Fibroblast of lung (primary cell): Measurements from ENCODE around the gene SYT7. TPM values are rescaled to one million over a fixed set of nuclear protein-coding genes. Genes with fewer than 3 reads are reported as not detected.

Experiments
- DNase-seq, 2 donors: peaks; one replicate each; pipeline versions ENCODE4 v3.0.0 to v3.0.0-alpha.2; 2010; ENCODE audit warnings: low read depth in 2 of 2
- H2AFZ ChIP-seq: 2 replicates; pipeline ENCODE4 v1.5.1; 2012; ENCODE audit warnings: low read length, control low read depth, inconsistent platforms
- H3K27ac ChIP-seq: 2 replicates; pipeline ENCODE4 v1.5.1; 2011; ENCODE audit warnings: low read length, control low read depth; ENCODE audit not compliant: insufficient read depth
- H3K27me3 ChIP-seq: 2 replicates; pipeline ENCODE4 v1.5.1; 2011; ENCODE audit warnings: mild to moderate bottlenecking, low read length; ENCODE audit not compliant: control insufficient read depth, insufficient read depth
- H3K36me3 ChIP-seq: 2 replicates; pipeline ENCODE4 v1.5.1; 2011; ENCODE audit warnings: low read length; ENCODE audit not compliant: control insufficient read depth, insufficient read depth
- H3K4me1 ChIP-seq: 2 replicates; pipeline ENCODE4 v1.5.1; 2011; ENCODE audit warnings: low read length; ENCODE audit not compliant: control insufficient read depth, insufficient read depth; ENCODE audit errors: extremely low read depth
- H3K4me2 ChIP-seq: 2 replicates; pipeline ENCODE4 v1.5.1; 2011; ENCODE audit warnings: low read length, control low read depth; ENCODE audit not compliant: insufficient read depth; ENCODE audit errors: extremely low read depth
- H3K4me3 ChIP-seq, 4 experiments: fragments of 200-600 bp in 1 of 4; sonication (generic) in 1 of 4; replicated peaks in 1 of 4; 2 replicates each; pipeline ENCODE4 v1.5.1; 2011 to 2016; ENCODE audit warnings: low read length in 4 of 4, low read depth in 3 of 4, mild to moderate bottlenecking in 3 of 4, control low read depth in 2 of 4, inconsistent platforms in 1 of 4, mixed read lengths in 1 of 4; ENCODE audit not compliant: insufficient read depth in 1 of 4; ENCODE audit errors: control extremely low read depth in 1 of 4
- H3K79me2 ChIP-seq: 2 replicates; pipeline ENCODE4 v1.5.1; 2012; ENCODE audit warnings: mild to moderate bottlenecking, low read length, inconsistent platforms; ENCODE audit not compliant: control insufficient read depth, insufficient read depth
- H3K9ac ChIP-seq: 2 replicates; pipeline ENCODE4 v1.5.1; 2011; ENCODE audit warnings: mild to moderate bottlenecking, low read length, control low read depth; ENCODE audit not compliant: insufficient read depth
- H3K9me3 ChIP-seq: 2 replicates; pipeline ENCODE4 v1.5.1; 2012; ENCODE audit warnings: low read depth, low read length; ENCODE audit not compliant: control insufficient read depth, insufficient read depth
- H4K20me1 ChIP-seq: 2 replicates; pipeline ENCODE4 v1.5.1; 2011; ENCODE audit warnings: low read length; ENCODE audit not compliant: control insufficient read depth, insufficient read depth; ENCODE audit errors: extremely low read depth
- CTCF ChIP-seq, 2 donors: IDR thresholded peaks in 1 of 2; conservative IDR thresholded peaks in 1 of 2; 1 replicate in 1 of 2; 2 replicates in 1 of 2; pipeline ENCODE4 v1.5.1; 2011 to 2012; ENCODE audit warnings: low read length in 2 of 2, control low read depth in 1 of 2, inconsistent platforms in 1 of 2, low read depth in 1 of 2, mild to moderate bottlenecking in 1 of 2
- EZH2 ChIP-seq: IDR thresholded peaks from 2 replicates; pipeline ENCODE4 v1.5.1; 2012; ENCODE audit warnings: low read length, control low read depth, mild to moderate bottlenecking; ENCODE audit errors: missing control alignments
- polyA plus RNA-seq, 2 donors: library from polyadenylated mRNA; depleted of rRNA in 1 of 2; stranded (reverse) in 1 of 2; unstranded in 1 of 2; fragments of >200 nt; gene quantifications; 2 replicates each; pipeline ENCODE4 v1.2.1, GENCODE V29; 2011 to 2012; ENCODE audit warnings: missing spikeins in 1 of 2
- total RNA-seq: library from RNA; depleted of rRNA; stranded (reverse); fragments of >200 nt; gene quantifications from 2 replicates; pipeline ENCODE4 v1.2.1, GENCODE V29; 2014

Gene SYT7
- total and polyA plus RNA-seq, 2 donors (not counting 1 experiment from before 2014, with no cell fraction given), result 2.5 to 25.9 TPM

GRCh38 chr11:61613051-61613450 lies 32.2 kb upstream of the SYT7 start:
- Histone ChIP-seq H3K36me3 (no peaks in the 10 kb centered on the region), H3K27me3 (no peaks in the 10 kb centered on the region), H3K4me2 (no peak overlapping the region), H3K27ac (no peak overlapping the region), H4K20me1 (no peaks in the 10 kb centered on the region), H3K9me3 (no peaks in the 10 kb centered on the region), H3K79me2 (no peaks in the 10 kb centered on the region), H2AFZ (no peak overlapping the region), H3K4me3 (no peak overlapping the region), H3K4me1 (peaks cover 20% of the 10 kb centered on the region), H3K9ac (no peak overlapping the region)
- no peak for TF ChIP-seq CTCF (conservative IDR thresholded peaks at IDR 0.05 in 1 of 2, IDR thresholded peaks at IDR 0.05 in 1 of 2; ENCODE audit: low read depth in 1 of 2, low read length in 2 of 2)
- TF ChIP-seq EZH2, result no peak
- DNase-seq, result no peak

GRCh38 chr11:61611309-61611708 lies 30.4 kb upstream of the SYT7 start:
- no peak for TF ChIP-seq CTCF (conservative IDR thresholded peaks at IDR 0.05 in 1 of 2, IDR thresholded peaks at IDR 0.05 in 1 of 2; ENCODE audit: low read depth in 1 of 2, low read length in 2 of 2)
- TF ChIP-seq EZH2, result no peak

GRCh38 chr11:61610905-61611304 lies 30.0 kb upstream of the SYT7 start:
- no peak for TF ChIP-seq CTCF (conservative IDR thresholded peaks at IDR 0.05 in 1 of 2, IDR thresholded peaks at IDR 0.05 in 1 of 2; ENCODE audit: low read depth in 1 of 2, low read length in 2 of 2)
- no peak for TF ChIP-seq EZH2
- Histone ChIP-seq H3K27me3 (no peaks in the 10 kb centered on the region), H3K9me3 (no peaks in the 10 kb centered on the region), H3K27ac (no peak overlapping the region), H3K4me3 (no peak overlapping the region), H3K4me2 (no peak overlapping the region), H3K36me3 (no peaks in the 10 kb centered on the region), H3K9ac (no peak overlapping the region), H3K79me2 (no peaks in the 10 kb centered on the region), H2AFZ (no peak overlapping the region), H4K20me1 (no peaks in the 10 kb centered on the region), H3K4me1 (peaks cover 19% of the 10 kb centered on the region)
- DNase-seq, result no peak

More at GRCh38 chr11:61611309-61611708, 30.4 kb upstream of the SYT7 start:
- H4K20me1 ChIP-seq, result no peaks in the 10 kb centered on the region
- no peak for DNase-seq
- peaks cover 19% of the 10 kb centered on the region for H3K4me1 ChIP-seq
- H3K9me3 ChIP-seq, result no peaks in the 10 kb centered on the region
- no peak overlapping the region for H3K4me2 ChIP-seq
- no peak overlapping the region for H3K4me3 ChIP-seq
- H3K79me2 ChIP-seq, result no peaks in the 10 kb centered on the region
- H3K36me3 ChIP-seq, result no peaks in the 10 kb centered on the region
- H2AFZ ChIP-seq, result no peak overlapping the region
- H3K27ac ChIP-seq, result no peak overlapping the region
- H3K27me3 ChIP-seq, result no peaks in the 10 kb centered on the region
- no peak overlapping the region for H3K9ac ChIP-seq
